KOPT-K1 (cell line): ENCODE data around the gene POLR3GL.

Experiments
- H3K27ac ChIP-seq: fragments of 200-600 bp; sonication (generic); 2 replicates; pipeline ENCODE4 v1.5.1; 2016; ENCODE audit warnings: antibody characterized with exemption, mild to moderate bottlenecking, low read depth, low read length; ENCODE audit not compliant: poor library complexity, severe bottlenecking
- H3K36me3 ChIP-seq: fragments of 200-600 bp; sonication (generic); 2 replicates; pipeline ENCODE4 v1.5.1; 2017; ENCODE audit warnings: antibody characterized with exemption, mild to moderate bottlenecking, low read length, moderate library complexity; ENCODE audit not compliant: insufficient read depth
- H3K9me3 ChIP-seq: fragments of 200-600 bp; sonication (generic); 2 replicates; pipeline ENCODE4 v1.5.1; 2017; ENCODE audit warnings: antibody characterized with exemption, low read length, mild to moderate bottlenecking; ENCODE audit not compliant: insufficient read depth, poor library complexity, severe bottlenecking

Gene POLR3GL

DNA sequence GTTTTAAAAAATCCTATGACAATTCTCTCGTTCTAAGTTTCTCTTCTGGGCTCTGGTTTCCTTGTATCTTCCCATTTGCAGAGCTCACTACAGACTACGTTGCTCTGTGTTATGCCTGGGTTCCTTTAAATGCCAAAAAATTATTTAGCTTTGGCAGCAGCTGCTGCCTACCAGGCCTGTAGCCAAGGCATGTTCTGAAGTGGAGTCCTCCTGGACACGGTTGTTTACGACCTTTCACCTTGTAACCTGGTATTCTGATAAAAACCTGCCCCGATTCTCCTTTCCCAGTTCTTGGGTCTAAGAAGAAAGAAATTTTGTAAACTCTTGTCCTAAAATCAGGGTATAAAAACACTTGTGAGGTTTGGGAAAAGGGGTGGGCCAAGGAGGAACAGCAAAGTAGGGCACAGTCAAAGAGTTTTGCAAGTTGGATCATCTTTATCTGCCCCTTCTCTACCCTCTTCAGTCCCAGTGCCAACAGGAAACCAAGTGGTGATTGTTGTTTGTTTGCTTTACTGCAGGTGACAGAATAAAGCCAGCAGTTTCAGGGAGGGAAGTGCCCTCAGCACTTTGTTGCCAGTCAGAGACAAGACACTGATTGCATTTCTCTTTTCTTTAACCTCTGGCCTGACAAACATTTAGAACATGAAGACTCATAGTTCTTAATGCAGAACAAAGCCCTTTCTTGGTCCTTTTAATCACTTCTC lies 35.0 kb downstream of the POLR3GL start:
- H3K36me3 ChIP-seq, result peaks cover 8% of the 10 kb centered on the region
- no peaks in the 10 kb centered on the region for H3K9me3 ChIP-seq
- peak overlapping the region; percentile 18 for H3K27ac ChIP-seq

DNA sequence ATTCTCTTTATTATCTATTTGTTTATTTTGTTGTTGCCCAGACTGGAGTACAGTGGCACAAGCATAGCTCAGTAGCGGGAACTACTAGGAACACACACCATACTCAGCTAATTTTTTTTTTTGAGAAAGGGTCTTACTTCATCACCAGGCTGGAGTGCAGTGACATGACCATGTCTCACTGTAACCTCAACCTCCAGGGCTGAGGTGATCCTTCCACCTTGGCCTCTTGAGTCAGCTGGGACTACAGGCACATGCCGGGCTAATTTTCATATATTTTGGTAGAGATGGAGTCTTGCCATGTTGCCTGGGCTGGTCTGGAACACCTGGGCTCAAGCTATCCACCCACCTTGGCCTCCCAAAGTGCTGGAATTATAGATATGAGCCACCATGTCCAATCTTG lies 37.2 kb downstream of the POLR3GL start:
- no peak overlapping the region for H3K27ac ChIP-seq

DNA sequence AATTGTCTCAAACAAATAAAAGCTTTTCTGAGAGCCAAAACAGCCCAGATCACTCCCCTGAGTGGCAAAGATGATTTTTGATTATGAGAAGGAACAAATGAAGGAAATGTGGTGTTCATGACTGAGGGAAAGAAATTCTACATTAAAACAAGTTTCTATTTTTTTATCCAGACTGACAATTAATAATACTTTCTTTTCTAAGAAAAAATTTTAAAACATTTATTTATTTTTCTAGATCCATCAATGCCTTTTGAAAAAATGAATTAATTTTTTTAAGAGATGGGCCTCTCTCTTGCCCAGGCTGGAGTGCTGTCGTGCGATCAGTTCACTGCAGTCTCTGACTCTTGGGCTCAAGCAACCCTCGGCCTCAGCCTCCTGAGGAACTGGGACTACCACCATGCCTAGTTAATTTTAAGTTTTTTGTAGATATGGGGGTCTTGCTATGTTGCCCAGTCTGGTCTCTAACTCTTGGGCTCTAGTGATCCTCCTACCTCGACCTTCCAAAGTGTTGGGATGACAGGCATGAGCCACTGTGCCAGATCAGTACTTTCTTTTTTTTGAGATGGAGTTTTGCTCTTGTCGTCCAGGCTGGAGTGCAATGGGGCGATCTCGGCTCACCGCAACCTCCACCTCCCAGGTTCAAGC lies 43.1 kb downstream of the POLR3GL start:
- H3K9me3 ChIP-seq, result no peaks in the 10 kb centered on the region
- H3K36me3 ChIP-seq, result no peaks in the 10 kb centered on the region
- H3K27ac ChIP-seq, result peak overlapping the region; percentile 62

More for the DNA sequence above, 37.2 kb downstream of the POLR3GL start:
- H3K36me3 ChIP-seq, result no peaks in the 10 kb centered on the region
- H3K9me3 ChIP-seq, result no peaks in the 10 kb centered on the region

- Histone ChIP-seq H3K36me3 (no peaks in the 10 kb centered on the region), H3K27ac (no peak overlapping the region), H3K9me3 (no peaks in the 10 kb centered on the region)
These were observed 45.7 kb downstream of the POLR3GL start for GRCh38 chr1:146010126-146010738.

- H3K36me3 ChIP-seq, result no peaks in the 10 kb centered on the region
- no peak overlapping the region for H3K27ac ChIP-seq
- H3K9me3 ChIP-seq, result no peaks in the 10 kb centered on the region
These were observed 48.4 kb downstream of the POLR3GL start for GRCh38 chr1:146012703-146013558.

DNA sequence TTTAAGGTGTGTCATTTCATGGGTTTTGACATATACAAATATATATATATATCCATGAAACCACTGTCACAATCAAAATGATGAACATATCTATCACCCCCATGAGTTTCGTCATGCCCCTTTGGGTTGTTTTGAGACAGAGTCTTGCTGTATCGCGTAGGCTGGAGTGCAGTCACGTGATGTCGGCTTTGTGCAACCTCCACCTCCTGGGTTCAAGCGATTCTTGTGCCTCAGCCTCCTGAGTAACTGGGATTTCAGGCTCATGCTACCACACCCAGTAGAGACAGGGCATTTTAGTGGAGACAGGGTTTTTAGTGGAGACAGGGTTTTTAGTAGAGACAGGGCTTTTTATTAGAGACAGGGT lies 49.1 kb downstream of the POLR3GL start:
- H3K9me3 ChIP-seq, result no peaks in the 10 kb centered on the region
- H3K36me3 ChIP-seq, result no peaks in the 10 kb centered on the region
- no peak overlapping the region for H3K27ac ChIP-seq

DNA sequence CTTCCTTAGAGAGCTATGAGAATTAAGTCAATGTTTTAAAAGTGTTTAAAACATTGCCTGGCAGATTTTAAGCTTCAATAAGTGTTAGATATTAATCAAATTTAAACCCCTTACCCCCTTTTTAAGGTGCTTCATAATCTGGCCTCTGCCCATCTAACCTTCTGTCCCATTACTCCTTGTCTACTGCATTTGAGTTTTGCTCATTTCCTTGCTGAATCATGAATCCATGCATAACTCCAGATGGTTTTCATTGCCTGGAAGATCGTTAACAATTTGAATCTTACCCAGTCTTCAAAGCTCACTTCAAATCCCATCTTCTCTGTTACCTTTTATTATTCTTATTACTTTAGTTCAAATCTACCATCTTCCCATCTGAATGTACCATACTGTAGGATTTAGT lies 52.4 kb downstream of the POLR3GL start:
- Histone ChIP-seq H3K36me3 (no peaks in the 10 kb centered on the region), H3K9me3 (no peaks in the 10 kb centered on the region), H3K27ac (no peak overlapping the region)

GRCh38 chr1:146019231-146020057 lies 55.0 kb downstream of the POLR3GL start:
- Histone ChIP-seq H3K9me3 (no peaks in the 10 kb centered on the region), H3K27ac (no peak overlapping the region)

GRCh38 chr1:146020058-146021049 lies 55.9 kb downstream of the POLR3GL start:
- no peak overlapping the region for H3K27ac ChIP-seq
- H3K36me3 ChIP-seq, result no peaks in the 10 kb centered on the region
- no peaks in the 10 kb centered on the region for H3K9me3 ChIP-seq

More at GRCh38 chr1:146019231-146020057, 55.0 kb downstream of the POLR3GL start:
- H3K36me3 ChIP-seq, result no peaks in the 10 kb centered on the region

DNA sequence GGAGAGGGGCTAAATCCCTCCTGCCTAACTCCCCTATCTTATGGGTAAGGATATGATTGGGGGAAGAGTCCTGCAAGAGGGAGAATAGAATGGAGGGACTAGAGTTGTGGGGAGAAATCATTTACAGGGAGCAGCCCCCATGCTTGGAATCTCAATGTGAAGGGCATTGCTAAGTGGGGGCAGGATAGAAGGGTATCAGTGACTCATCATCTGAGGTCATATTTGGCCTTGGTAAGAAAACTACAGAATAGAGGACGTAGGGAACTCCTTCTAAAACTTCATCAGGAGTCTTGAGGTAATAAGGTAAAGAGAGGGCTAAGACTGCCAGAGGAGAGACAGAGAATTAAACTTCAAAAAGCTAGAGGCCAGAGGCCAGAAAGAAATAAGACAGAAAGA lies 56.6 kb downstream of the POLR3GL start:
- Histone ChIP-seq H3K36me3 (no peaks in the 10 kb centered on the region), H3K9me3 (no peaks in the 10 kb centered on the region), H3K27ac (no peak overlapping the region)

DNA sequence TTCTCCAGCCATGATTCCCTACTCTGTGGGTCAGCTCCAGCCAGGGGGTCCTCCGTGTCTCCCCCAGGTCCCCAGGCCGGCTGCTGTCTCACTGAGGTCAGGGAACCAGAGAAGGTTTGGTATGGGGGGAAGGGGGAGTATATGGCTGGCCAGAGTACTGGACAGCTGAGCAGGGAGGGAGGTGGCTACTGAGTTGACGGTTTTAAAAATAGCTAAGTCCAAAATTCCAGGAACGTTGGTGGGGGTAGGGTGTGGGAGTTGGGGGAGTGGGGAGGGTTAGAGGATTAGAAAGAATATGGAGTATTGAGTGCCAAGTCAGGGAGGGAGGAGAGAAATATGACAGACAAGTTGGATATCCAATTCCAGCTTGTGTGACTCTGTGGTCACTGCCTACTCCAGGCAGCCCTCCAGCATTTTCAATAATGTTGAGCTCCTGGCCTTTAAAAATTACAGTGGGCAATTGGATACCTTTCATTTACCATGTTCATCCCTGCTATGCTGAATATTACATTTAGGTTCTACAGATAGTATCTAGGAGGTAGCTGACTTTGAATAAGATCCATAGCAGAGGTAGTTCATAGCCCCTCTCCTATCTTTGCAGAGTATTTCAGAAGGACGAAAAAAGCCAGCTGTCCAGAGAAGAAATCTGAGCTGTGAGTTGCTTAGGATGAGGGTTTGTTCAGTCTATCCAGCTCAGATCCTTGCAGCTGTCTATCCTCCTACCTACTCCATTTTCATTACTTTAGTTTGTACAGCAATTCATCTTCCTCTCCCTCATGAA lies 57.3 kb downstream of the POLR3GL start, which contains the start of gene HJV:
TSS of gene HJV (minus strand) at position 114 of the 781 bp plus-strand sequence. CDS start 1,504 bp downstream, outside the sequence.
- H3K9me3 ChIP-seq, result no peaks in the 10 kb centered on the region
- no peaks in the 10 kb centered on the region for H3K36me3 ChIP-seq
- H3K27ac ChIP-seq, result no peak within 1 kb of the TSS

- H3K36me3 ChIP-seq, result no peaks in the 10 kb centered on the region
- H3K9me3 ChIP-seq, result no peaks in the 10 kb centered on the region
- H3K27ac ChIP-seq, result no peak overlapping the region
These were observed 58.1 kb downstream of the POLR3GL start for GRCh38 chr1:146022403-146023127.
